ENCODE measurements around the gene OCSTAMP. TPM values are rescaled to one million over a fixed set of nuclear protein-coding genes. Genes with fewer than 3 reads are reported as not detected.

OCSTAMP gene
- total RNA-seq, 1 donor from 2014 or later, result not detected

GRCh38 chr20:46523108-46523507, 27.3 kb downstream of the OCSTAMP start:
- Mint-ChIP-seq H3K4me1 (ENCODE audit: low read depth, unreplicated experiment) (no peaks in the 10 kb centered on the region), H3K27ac (ENCODE audit: unreplicated experiment) (no peak overlapping the region), H3K27me3 (ENCODE audit: unreplicated experiment) (peaks cover 2% of the 10 kb centered on the region), H3K4me3 (ENCODE audit: unreplicated experiment) (no peak overlapping the region), H3K9me3 (ENCODE audit: unreplicated experiment) (no peaks in the 10 kb centered on the region), H3K36me3 (ENCODE audit: unreplicated experiment) (no peaks in the 10 kb centered on the region)
- DNase-seq, result no peak
- TF ChIP-seq, protein P1, sequence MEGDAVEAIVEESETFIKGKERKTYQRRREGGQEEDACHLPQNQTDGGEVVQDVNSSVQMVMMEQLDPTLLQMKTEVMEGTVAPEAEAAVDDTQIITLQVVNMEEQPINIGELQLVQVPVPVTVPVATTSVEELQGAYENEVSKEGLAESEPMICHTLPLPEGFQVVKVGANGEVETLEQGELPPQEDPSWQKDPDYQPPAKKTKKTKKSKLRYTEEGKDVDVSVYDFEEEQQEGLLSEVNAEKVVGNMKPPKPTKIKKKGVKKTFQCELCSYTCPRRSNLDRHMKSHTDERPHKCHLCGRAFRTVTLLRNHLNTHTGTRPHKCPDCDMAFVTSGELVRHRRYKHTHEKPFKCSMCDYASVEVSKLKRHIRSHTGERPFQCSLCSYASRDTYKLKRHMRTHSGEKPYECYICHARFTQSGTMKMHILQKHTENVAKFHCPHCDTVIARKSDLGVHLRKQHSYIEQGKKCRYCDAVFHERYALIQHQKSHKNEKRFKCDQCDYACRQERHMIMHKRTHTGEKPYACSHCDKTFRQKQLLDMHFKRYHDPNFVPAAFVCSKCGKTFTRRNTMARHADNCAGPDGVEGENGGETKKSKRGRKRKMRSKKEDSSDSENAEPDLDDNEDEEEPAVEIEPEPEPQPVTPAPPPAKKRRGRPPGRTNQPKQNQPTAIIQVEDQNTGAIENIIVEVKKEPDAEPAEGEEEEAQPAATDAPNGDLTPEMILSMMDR (IDR thresholded peaks at IDR 0.05; ENCODE audit: partially characterized antibody, unreplicated experiment), result no peak

GRCh38 chr20:46520976-46521579, 29.4 kb downstream of the OCSTAMP start:
- no peak overlapping the region for H3K27ac Mint-ChIP-seq (ENCODE audit: unreplicated experiment)
- H3K9me3 Mint-ChIP-seq (ENCODE audit: unreplicated experiment), result no peaks in the 10 kb centered on the region
- no peak overlapping the region for H3K4me3 Mint-ChIP-seq (ENCODE audit: unreplicated experiment)
- peak; percentile 74 for DNase-seq
- H3K36me3 Mint-ChIP-seq (ENCODE audit: unreplicated experiment), result no peaks in the 10 kb centered on the region
- peaks cover 2% of the 10 kb centered on the region for H3K27me3 Mint-ChIP-seq (ENCODE audit: unreplicated experiment)
- no peaks in the 10 kb centered on the region for H3K4me1 Mint-ChIP-seq (ENCODE audit: low read depth, unreplicated experiment)
- TF ChIP-seq, protein P1 (IDR thresholded peaks at IDR 0.05; ENCODE audit: partially characterized antibody, unreplicated experiment), result peak; percentile 77

DNA sequence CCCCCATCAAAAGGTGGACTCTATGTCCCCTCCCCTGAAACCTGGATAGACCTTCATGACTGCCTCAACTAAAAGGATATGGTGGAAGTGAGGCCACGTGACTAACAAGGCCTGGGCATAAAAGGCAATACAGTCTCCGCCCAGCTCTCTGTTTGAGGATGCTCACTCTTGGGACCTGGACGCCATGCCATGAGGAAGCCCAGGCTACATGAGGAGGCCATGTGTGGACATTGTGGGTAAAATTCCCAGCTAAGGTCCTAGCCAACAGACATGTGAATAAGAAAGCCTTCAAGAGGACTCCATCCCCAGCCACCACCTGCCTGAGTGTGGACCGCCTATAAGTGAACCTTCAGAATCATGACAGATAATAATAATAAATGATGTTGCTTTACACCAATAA, 29.9 kb downstream of the OCSTAMP start:
- H3K4me3 Mint-ChIP-seq (ENCODE audit: unreplicated experiment), result no peak overlapping the region
- H3K27me3 Mint-ChIP-seq (ENCODE audit: unreplicated experiment), result peaks cover 2% of the 10 kb centered on the region
- H3K4me1 Mint-ChIP-seq (ENCODE audit: low read depth, unreplicated experiment), result no peaks in the 10 kb centered on the region
- TF ChIP-seq, protein P1 (IDR thresholded peaks at IDR 0.05; ENCODE audit: partially characterized antibody, unreplicated experiment), result no peak
- no peak for DNase-seq
- H3K36me3 Mint-ChIP-seq (ENCODE audit: unreplicated experiment), result no peaks in the 10 kb centered on the region
- no peaks in the 10 kb centered on the region for H3K9me3 Mint-ChIP-seq (ENCODE audit: unreplicated experiment)
- no peak overlapping the region for H3K27ac Mint-ChIP-seq (ENCODE audit: unreplicated experiment)

- no peak for DNase-seq
- TF ChIP-seq, protein P1 (IDR thresholded peaks at IDR 0.05; ENCODE audit: partially characterized antibody, unreplicated experiment), result no peak
- Mint-ChIP-seq H3K27ac (ENCODE audit: unreplicated experiment) (no peak overlapping the region), H3K27me3 (ENCODE audit: unreplicated experiment) (peaks cover 2% of the 10 kb centered on the region), H3K9me3 (ENCODE audit: unreplicated experiment) (no peaks in the 10 kb centered on the region), H3K36me3 (ENCODE audit: unreplicated experiment) (no peaks in the 10 kb centered on the region), H3K4me1 (ENCODE audit: low read depth, unreplicated experiment) (no peaks in the 10 kb centered on the region), H3K4me3 (ENCODE audit: unreplicated experiment) (no peak overlapping the region)
These were observed 30.9 kb downstream of the OCSTAMP start for GRCh38 chr20:46519471-46520068.
